GM21529 (cell line): ENCODE data around the gene USP24.
"Not testable (repeated sequence)": the region's sequence is repeated elsewhere in the genome, so short reads cannot be mapped to it uniquely, and the experiment has no call there.

Source experiments
- ATAC-seq: cut with Tn5 transposase; IDR thresholded peaks from one replicate; pipeline ENCODE4 v1.9.1; 2021; ENCODE audit not compliant: unreplicated experiment

Gene USP24

DNA sequence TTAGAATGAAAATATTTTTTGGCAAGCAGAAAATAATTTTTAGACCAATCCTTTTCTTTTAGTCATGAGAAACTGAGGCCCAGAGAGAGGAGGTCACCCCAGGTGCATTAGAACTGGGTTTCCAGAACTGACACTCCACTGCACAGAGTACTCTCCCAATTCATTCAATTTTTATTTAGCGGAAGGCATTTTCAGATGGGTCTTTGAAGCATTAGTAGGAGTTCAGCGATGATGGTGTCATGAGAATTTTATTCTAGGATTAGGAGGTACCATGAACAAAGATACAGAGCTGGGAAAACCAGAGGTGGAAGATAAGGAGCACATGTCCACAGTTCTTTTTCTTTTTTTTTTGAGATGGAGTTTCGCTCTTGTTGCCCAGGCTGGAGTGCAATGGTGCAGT, 173.6 kb downstream of the USP24 start:
- ATAC-seq, result no peak

DNA sequence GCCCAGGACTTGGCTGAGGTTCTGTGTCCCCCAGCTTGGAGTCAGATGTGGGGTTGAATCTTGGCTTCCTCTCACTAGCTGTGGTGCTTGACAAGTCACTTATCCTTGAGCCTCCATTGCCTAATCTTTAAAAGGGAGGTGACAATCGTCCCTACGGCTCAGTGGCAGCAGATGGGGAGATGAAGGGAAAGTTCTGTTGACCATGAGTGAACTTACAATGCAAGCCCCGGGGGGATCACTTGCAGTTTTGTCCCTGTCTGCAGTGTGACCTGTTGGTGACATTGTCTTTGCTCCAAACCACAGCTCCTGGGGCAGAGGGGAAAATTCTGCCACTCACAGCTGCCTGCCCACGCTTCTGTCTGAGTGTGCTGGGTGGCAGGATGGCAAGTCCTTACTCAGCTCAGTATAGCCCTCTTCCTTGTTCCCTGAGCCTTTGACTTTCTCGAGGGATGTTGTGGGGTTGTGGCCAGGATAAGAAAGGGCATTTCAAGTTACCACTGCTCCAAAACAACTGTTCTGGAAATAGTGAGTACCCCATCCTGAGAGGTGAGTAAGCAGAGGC, 174.2 kb downstream of the USP24 start:
- no peak for ATAC-seq

- ATAC-seq, result no peak
Observed at GRCh38 chr1:55040083-55040932, 174.9 kb downstream of the USP24 start.

DNA sequence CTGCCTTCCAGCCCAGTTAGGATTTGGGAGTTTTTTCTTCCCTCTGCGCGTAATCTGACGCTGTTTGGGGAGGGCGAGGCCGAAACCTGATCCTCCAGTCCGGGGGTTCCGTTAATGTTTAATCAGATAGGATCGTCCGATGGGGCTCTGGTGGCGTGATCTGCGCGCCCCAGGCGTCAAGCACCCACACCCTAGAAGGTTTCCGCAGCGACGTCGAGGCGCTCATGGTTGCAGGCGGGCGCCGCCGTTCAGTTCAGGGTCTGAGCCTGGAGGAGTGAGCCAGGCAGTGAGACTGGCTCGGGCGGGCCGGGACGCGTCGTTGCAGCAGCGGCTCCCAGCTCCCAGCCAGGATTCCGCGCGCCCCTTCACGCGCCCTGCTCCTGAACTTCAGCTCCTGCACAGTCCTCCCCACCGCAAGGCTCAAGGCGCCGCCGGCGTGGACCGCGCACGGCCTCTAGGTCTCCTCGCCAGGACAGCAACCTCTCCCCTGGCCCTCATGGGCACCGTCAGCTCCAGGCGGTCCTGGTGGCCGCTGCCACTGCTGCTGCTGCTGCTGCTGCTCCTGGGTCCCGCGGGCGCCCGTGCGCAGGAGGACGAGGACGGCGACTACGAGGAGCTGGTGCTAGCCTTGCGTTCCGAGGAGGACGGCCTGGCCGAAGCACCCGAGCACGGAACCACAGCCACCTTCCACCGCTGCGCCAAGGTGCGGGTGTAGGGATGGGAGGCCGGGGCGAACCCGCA, 175.7 kb downstream of the USP24 start, which contains the start of gene PCSK9:
Gene PCSK9 (plus strand): TSS at position 207 of the 741 bp plus-strand sequence. CDS start 290 bp downstream, at position 497.
- no peak for ATAC-seq

- ATAC-seq, result no peak
Observed at GRCh38 chr1:55038974-55039341, 176.2 kb downstream of the USP24 start.

DNA sequence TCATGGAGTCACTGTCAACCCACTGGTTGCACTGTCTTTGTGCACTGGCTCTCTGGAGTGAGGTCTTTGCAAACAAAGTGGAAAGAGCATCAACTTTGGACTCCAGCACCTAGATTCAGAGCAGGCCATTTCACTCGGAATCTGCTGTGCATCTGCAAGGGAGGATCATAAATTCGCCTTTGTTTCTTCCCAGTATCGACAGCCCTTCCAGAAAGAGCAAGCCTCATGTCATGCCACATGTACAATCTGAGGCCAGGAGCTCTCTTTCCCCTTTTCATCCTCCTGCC, 176.7 kb downstream of the USP24 start:
- ATAC-seq, result no peak

DNA sequence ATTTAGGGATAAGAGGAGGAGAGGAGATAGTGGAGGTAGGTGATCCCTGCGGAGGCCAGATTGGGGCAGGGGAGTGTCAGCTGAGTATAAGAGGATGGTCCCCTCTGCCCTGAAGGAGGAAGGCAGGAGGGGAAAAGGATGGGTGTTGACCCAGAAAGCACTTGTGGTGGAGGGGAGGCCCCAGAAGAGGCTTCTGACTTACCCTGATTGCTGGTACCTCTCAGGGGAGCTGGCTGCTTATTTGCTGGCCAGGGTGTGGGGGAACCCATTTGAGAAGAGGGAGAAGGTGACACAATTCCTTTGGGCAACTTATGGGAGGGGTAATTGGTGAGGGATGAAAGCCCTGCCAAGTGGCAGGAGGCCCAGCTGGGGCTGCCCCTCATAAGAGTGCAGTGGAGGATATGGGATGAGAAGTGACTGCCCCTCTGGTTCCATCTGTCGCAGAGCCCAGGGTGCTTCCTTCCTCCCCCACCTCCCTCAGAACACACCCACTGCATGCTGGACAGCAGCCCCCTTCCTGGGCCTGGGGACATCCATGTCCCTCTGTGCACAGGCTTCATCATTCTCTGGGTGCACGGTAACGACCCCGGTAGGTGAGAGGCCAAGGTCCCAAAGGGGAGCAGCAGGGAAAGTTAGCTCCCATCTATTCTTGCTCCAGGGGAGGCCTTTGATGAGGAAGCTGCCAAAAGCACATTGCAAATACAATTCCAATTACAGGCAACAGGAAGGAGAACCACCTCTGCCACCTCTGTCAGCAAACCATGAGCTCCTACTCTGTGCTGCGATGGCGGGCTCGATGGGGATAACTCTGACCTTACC, 177.2 kb downstream of the USP24 start:
- ATAC-seq, result no peak

- no peak for ATAC-seq
Observed at GRCh38 chr1:55035904-55036303, 179.3 kb downstream of the USP24 start.

- no peak for ATAC-seq
Observed at GRCh38 chr1:55034476-55035133, 180.6 kb downstream of the USP24 start.

DNA sequence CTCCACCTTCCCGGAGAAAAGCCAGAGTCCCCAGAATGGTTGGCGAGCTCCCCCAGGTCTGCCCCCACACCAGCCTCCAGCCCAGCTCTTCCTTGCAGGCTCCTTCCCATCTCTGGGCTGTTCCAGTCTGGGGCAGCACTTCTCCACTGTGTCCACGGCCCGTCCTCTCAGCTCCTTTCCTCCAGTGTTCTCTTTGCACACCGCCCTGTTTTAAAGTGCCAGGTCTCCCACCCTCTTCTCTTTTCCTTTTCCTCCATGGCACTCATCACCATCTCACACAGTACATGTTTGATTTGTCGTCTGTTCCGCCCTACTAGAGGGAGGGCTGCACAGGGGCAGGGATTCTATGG, 181.9 kb downstream of the USP24 start:
- no peak for ATAC-seq

DNA sequence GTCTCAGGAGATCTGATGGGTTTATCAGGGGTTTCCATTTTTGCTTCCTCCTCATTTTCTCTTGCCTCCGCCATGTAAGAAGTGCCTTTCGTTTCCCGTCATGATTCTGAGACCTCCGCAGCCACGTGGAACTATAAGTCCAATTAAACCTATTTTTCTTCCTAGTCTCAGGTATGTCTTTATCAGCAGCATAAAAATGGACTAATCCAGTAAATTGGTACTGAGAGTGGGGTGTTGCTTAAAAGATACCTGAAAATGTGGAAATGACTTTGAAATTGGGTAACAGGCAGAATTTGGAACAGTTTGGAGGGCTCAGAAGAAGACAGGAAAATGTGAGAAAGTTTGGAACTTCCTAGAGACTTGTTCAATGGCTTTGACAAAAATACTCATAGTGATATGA, 184.1 kb downstream of the USP24 start:
- not testable (repeated sequence) for ATAC-seq

GRCh38 chr1:55026682-55027081, 188.5 kb downstream of the USP24 start:
- not testable (repeated sequence) for ATAC-seq

GRCh38 chr1:55024163-55024562, 191.0 kb downstream of the USP24 start:
- not testable (repeated sequence) for ATAC-seq

- peak; percentile 83 for ATAC-seq
Observed at GRCh38 chr1:55021942-55022546, 193.1 kb downstream of the USP24 start.

DNA sequence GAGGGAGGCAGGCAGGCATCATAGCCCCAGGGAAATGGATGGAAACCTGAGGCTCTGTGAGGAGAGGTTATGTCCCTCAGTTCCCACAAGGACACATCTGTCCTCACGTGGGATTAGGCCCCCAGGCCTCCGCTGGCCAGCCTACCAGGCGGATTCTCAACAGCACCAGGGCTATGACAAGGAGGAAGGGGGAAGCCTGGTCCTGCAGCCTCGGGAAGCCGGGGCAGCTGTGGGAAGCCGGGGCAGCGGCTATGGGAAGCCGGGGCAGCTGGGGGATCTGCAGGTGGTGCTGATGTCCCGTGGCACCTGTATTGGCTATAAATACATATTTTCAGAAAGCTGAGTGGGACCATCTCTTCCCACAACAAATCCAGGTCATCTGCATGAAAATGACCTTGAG, 196.8 kb downstream of the USP24 start:
- no peak for ATAC-seq
